GM12878 (cell line): ENCODE results near the gene CRYGS. TPM values are rescaled to one million over a fixed set of nuclear protein-coding genes. Genes with fewer than 3 reads are reported as not detected.

Experiments used
- ATAC-seq: fragments of 200-7000 bp; cut with Tn5 transposase; 3 replicates; pipeline ENCODE4 v1.9.1; 2020; ENCODE audit warnings: mild to moderate bottlenecking, moderate library complexity
- BruUV-seq: library from RNA; stranded (reverse); fragments of 400-500 nt; replicated peaks from 2 replicates; lab custom pipeline; 2021; lab: Mats Ljungman, UMichigan
- CTCF ChIA-PET: fragments of 300-600 bp; sonication (Branson Sonifier 250); formaldehyde crosslinking; extraction: SDS; loops from one replicate; lab custom pipeline; 2021; ENCODE audit warnings: inconsistent platforms; lab: Yijun Ruan, JAX
- POLR2A ChIA-PET: fragments of 350-600 bp; formaldehyde crosslinking; extraction: SDS; loops from one replicate; lab custom pipeline; 2021; ENCODE audit warnings: inconsistent platforms; lab: Charles Lee
- RAD21 ChIA-PET: fragments of 300-600 bp; sonication (Branson Sonifier 250); formaldehyde crosslinking; loops from one replicate; lab custom pipeline; 2023; ENCODE audit warnings: antibody characterized with exemption; ENCODE audit not compliant: unreplicated experiment; lab: Charles Lee
- SMC1A ChIA-PET: fragments of 300-600 bp; sonication (Branson Sonifier 250); formaldehyde crosslinking; loops from one replicate; lab custom pipeline; 2023; ENCODE audit not compliant: unreplicated experiment, uncharacterized antibody; lab: Charles Lee
- DNase-seq: peaks from one replicate; pipeline ENCODE4 v3.0.0-alpha.2; 2011; ENCODE audit warnings: low read depth, low spot score
- FAIRE-seq: peaks from 3 replicates; lab custom pipeline; 2011; peaks lifted over from hg19 to GRCh38; lab: Jason Lieb, UNC
- H2AFZ ChIP-seq: 2 replicates; pipeline ENCODE4 v1.6.0; 2011; ENCODE audit warnings: low read depth, low read length, control low read depth; ENCODE audit not compliant: control insufficient read depth
- H3K27ac ChIP-seq: 2 replicates; pipeline ENCODE4 v1.5.1; 2011; ENCODE audit warnings: control low read depth; ENCODE audit not compliant: control insufficient read depth, insufficient read depth
- H3K27me3 ChIP-seq, 2 experiments: replicated peaks in 1 of 2; 2 replicates each; pipeline versions ENCODE4 v1.6.0 to v1.6.1; 2011; ENCODE audit warnings: low read length in 1 of 2; ENCODE audit not compliant: control insufficient read depth in 2 of 2, insufficient read depth in 2 of 2
- H3K36me3 ChIP-seq, 2 experiments: 2 replicates each; pipeline ENCODE4 v1.5.1; 2011; ENCODE audit warnings: low read length in 1 of 2; ENCODE audit not compliant: control insufficient read depth in 2 of 2, insufficient read depth in 2 of 2
- H3K4me1 ChIP-seq: 2 replicates; pipeline ENCODE4 v1.6.1; 2011; ENCODE audit warnings: mild to moderate bottlenecking, low read length, moderate library complexity, mixed read lengths; ENCODE audit not compliant: control insufficient read depth, insufficient read depth
- H3K4me2 ChIP-seq: 2 replicates; pipeline ENCODE4 v1.6.0; 2011; ENCODE audit warnings: control low read depth; ENCODE audit not compliant: control insufficient read depth, insufficient read depth
- H3K4me3 ChIP-seq: fragments of 200-600 bp; sonication (generic); 2 replicates; pipeline ENCODE4 v1.5.1; 2016
- H3K79me2 ChIP-seq: 2 replicates; pipeline ENCODE4 v1.6.0; 2011; ENCODE audit warnings: low read length; ENCODE audit not compliant: control insufficient read depth, insufficient read depth
- H3K9ac ChIP-seq: 2 replicates; pipeline ENCODE4 v1.8.0; 2011; ENCODE audit warnings: low read length, control low read depth, mixed read lengths; ENCODE audit not compliant: control insufficient read depth, insufficient read depth
- H3K9me3 ChIP-seq: replicated peaks from 3 replicates; pipeline ENCODE4 v1.5.1; 2011; ENCODE audit warnings: mild to moderate bottlenecking, low read length; ENCODE audit not compliant: control insufficient read depth, insufficient read depth
- H4K20me1 ChIP-seq: 2 replicates; pipeline ENCODE4 v1.6.0; 2011; ENCODE audit not compliant: control insufficient read depth, insufficient read depth
- CHD2 ChIP-seq: IDR thresholded peaks from 2 replicates; pipeline ENCODE4 v1.6.1; 2011; ENCODE audit warnings: low read depth, low read length, improper control_type of control experiment, borderline replicate concordance
- EGR1 ChIP-seq, 2 experiments: IDR thresholded peaks; 1 replicate in 1 of 2; 2 replicates in 1 of 2; pipeline ENCODE4 v1.6.1; 2011 to 2012; ENCODE audit warnings: low read depth in 2 of 2, low read length in 2 of 2, borderline replicate concordance in 1 of 2, mild to moderate bottlenecking in 1 of 2, moderate library complexity in 1 of 2
- ESRRA ChIP-seq: IDR thresholded peaks from 2 replicates; pipeline ENCODE4 v1.6.1; 2012; ENCODE audit warnings: mild to moderate bottlenecking, low read length, improper control_type of control experiment
- FOXK2 ChIP-seq: fragments of 450-650 bp; IDR thresholded peaks from 2 replicates; pipeline ENCODE4 v1.6.1; 2017; ENCODE audit warnings: mild to moderate bottlenecking, moderate library complexity
- IKZF1 ChIP-seq: fragments of 450-650 bp; conservative IDR thresholded peaks from 2 replicates; pipeline ENCODE4 v1.6.1; 2017; ENCODE audit warnings: antibody characterized with exemption, mild to moderate bottlenecking
- MEF2A ChIP-seq: IDR thresholded peaks from 2 replicates; pipeline ENCODE4 v1.6.1; 2011; ENCODE audit warnings: low read depth, mild to moderate bottlenecking, low read length, moderate library complexity; ENCODE audit not compliant: insufficient read depth
- MXI1 ChIP-seq: fragments of 150-350 bp; IDR thresholded peaks from 2 replicates; pipeline ENCODE4 v1.6.1; 2011; ENCODE audit warnings: low read depth, mild to moderate bottlenecking, inconsistent platforms, low read length, improper control_type of control experiment
- NFYB ChIP-seq: IDR thresholded peaks from 2 replicates; pipeline ENCODE4 v1.6.1; 2011; ENCODE audit warnings: low read depth, mild to moderate bottlenecking, low read length, improper control_type of control experiment, moderate library complexity; ENCODE audit not compliant: insufficient read depth
- NRF1 ChIP-seq: conservative IDR thresholded peaks from 2 replicates; pipeline ENCODE4 v1.6.1; 2011; ENCODE audit warnings: mild to moderate bottlenecking, low read depth, low read length, improper control_type of control experiment
- PAX8 ChIP-seq: fragments of 450-650 bp; IDR thresholded peaks from 2 replicates; pipeline ENCODE4 v1.6.1; 2017; ENCODE audit warnings: mild to moderate bottlenecking, moderate library complexity
- SMC3 ChIP-seq: IDR thresholded peaks from 2 replicates; pipeline ENCODE4 v1.6.1; 2011; ENCODE audit warnings: low read length, improper control_type of control experiment, borderline replicate concordance
- SREBF1 ChIP-seq: IDR thresholded peaks from 2 replicates; pipeline ENCODE4 v1.6.1; 2012; ENCODE audit warnings: mild to moderate bottlenecking, low read length
- SUPT20H ChIP-seq: IDR thresholded peaks from 2 replicates; pipeline ENCODE4 v1.6.1; 2011; ENCODE audit warnings: low read depth, mild to moderate bottlenecking, low read length, moderate library complexity, borderline replicate concordance; ENCODE audit not compliant: control insufficient read depth
- ZBTB33 ChIP-seq: fragments of 450-650 bp; IDR thresholded peaks from 2 replicates; pipeline ENCODE4 v1.6.1; 2017; ENCODE audit warnings: mild to moderate bottlenecking
- ZZZ3 ChIP-seq: IDR thresholded peaks from 2 replicates; pipeline ENCODE4 v1.6.1; 2011; ENCODE audit warnings: low read depth; ENCODE audit not compliant: control insufficient read depth, insufficient read length
- WGBS: methylation state at CpG from one replicate; pipeline ENCODE4 v1.1.6; 2016; ENCODE audit warnings: low lambda C conversion rate; ENCODE audit not compliant: insufficient replicate concordance, insufficient coverage; ENCODE audit errors: missing lambda C conversion rate; 5-methylcytosine and 5-hydroxymethylcytosine counted together
- in situ Hi-C: fragments of 300-500 bp; cut with MboI; formaldehyde crosslinking; loops from 9 replicates; pipeline ENCODE4 v1.14.3; 2018; ENCODE audit warnings: mixed read lengths
- intact Hi-C: fragments of 100-400 bp; cut with micrococcal nuclease; formaldehyde crosslinking; loops from one replicate; pipeline ENCODE4 v1.14.2; 2022; ENCODE audit not compliant: unreplicated experiment
- polyA plus RNA-seq, 11 experiments: library from polyadenylated mRNA; depleted of rRNA in 4 of 11; unstranded in 6 of 11; stranded (reverse) in 5 of 11; fragments of >200 nt; fragmentation: Nextera tagmentation in 4 of 11; fragmentation: Illumina TruSeq in 1 of 11; extraction: Ambion mirVana in 4 of 11; extraction: Trizol in 1 of 11; gene quantifications; 1 replicate in 1 of 11; 2 replicates in 10 of 11; pipeline versions ENCODE4 v1.2.1 to v1.2.3, GENCODE V29; 2011 to 2016; ENCODE audit warnings: inconsistent platforms in 2 of 11, missing spikeins in 2 of 11, low read depth in 1 of 11
- total RNA-seq, 4 experiments: library from RNA; depleted of rRNA in 3 of 4; stranded (reverse); fragments of >200 nt in 3 of 4; fragmentation: Illumina TruSeq in 1 of 4; extraction: Trizol in 1 of 4; gene quantifications; 2 replicates each; pipeline versions ENCODE4 v1.2.1 to v1.2.3, GENCODE V29; 2013 to 2021
- TF ChIP-seq, protein P1 (sequence below): IDR thresholded peaks from 2 replicates; pipeline ENCODE4 v1.6.1; 2011; ENCODE audit warnings: mild to moderate bottlenecking, low read depth, low read length, moderate library complexity; ENCODE audit not compliant: insufficient replicate concordance

The CRYGS gene
- total and polyA plus RNA-seq, 10 of the 15 experiments (the other 5 are each of a cell fraction or from before 2014, with no cell fraction given), result 1.1 to 6.0 (median 2.5) TPM

DNA sequence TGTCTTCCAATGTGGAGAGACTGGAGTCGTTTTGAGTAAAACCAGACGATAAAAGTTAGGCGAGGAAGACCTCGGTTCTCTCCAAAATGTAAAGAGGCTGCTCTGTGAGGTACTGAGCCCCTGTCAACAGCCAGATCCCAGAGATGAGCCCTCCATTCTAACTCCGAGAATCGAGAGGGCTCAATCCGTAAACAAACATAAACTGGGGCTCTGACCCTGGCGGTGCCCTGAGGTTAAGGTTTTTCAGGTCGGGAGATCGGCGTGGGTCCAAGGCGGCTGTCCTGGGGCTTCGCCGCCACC lies 22.5 kb upstream of the CRYGS start:
- peaks cover 45% of the 10 kb centered on the region for H3K79me2 ChIP-seq

DNA sequence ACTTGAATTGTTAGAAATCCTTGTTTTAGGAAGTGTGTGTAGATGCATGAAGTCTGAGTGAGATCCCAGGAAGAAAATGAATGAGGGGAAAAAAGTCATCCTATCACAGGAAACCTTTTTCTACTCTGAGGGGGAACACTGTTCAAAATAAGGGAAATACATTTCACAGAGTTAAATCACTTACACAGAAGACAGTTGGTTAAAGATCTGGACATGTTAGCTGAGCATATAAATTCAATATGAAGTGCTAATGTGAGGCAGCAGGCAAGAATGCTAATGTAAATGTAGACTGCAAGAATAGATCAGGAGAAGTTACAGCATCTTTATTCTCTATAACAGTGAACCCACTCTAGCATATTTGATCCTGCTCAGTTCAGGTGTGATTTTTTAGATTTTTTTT lies 20.4 kb upstream of the CRYGS start:
- SMC1A ChIA-PET, result interaction anchor here (1.1 to 5.1 kb wide), 4 partner anchors 25 to 320 kb away, joined by 3 to 36 read pairs (median 5); no protein-coding TSS in a partner anchor
- in situ Hi-C loops (no loop called here), intact Hi-C loops (no loop called here)
- Histone ChIP-seq H3K79me2 (peaks cover 27% of the 10 kb centered on the region), H3K4me1 (peaks cover 6% of the 10 kb centered on the region), H3K4me2 (0 out of 2 replicates have a peak overlapping the region, but pooled peaks have one; percentile 7), H3K27me3 (no peaks in the 10 kb centered on the region), H3K4me3 (no peak overlapping the region), H3K27ac (no peak overlapping the region), H3K9me3 (no peaks in the 10 kb centered on the region), H4K20me1 (no peaks in the 10 kb centered on the region), H3K36me3 (no peaks in the 10 kb centered on the region; a peak in 2 of 4 replicates), H3K9ac (no peak overlapping the region), H2AFZ (no peak overlapping the region)
- POLR2A ChIA-PET, result interaction anchor here (4.0 kb wide), 1 partner anchor 30 kb away, joined by 17 read pairs; no protein-coding TSS in a partner anchor
- DNase-seq (no peak), FAIRE-seq (no peak), ATAC-seq (no peak)
- RAD21 ChIA-PET, result interaction anchor here (0.5 to 1.8 kb wide), 2 partner anchors 140 to 581 kb away, joined by 4 read pairs; no protein-coding TSS in a partner anchor
- CTCF ChIA-PET, result interaction anchor here (1.3 to 3.2 kb wide), 7 partner anchors 9 to 621 kb away, joined by 3 to 16 read pairs (median 4); no protein-coding TSS in a partner anchor
- no TSS peak for BruUV-seq
- TF ChIP-seq NRF1 (no peak), MXI1 (no peak), SUPT20H (no peak), ESRRA (no peak), MEF2A (no peak), ZBTB33 (no peak), EGR1 (IDR thresholded peaks at IDR 0.05; ENCODE audit: borderline replicate concordance in 1 of 2, low read depth in 2 of 2, low read length in 2 of 2) (no peak), CHD2 (no peak), NFYB (no peak), IKZF1 (no peak), PAX8 (no peak)
- TF ChIP-seq, protein P1, sequence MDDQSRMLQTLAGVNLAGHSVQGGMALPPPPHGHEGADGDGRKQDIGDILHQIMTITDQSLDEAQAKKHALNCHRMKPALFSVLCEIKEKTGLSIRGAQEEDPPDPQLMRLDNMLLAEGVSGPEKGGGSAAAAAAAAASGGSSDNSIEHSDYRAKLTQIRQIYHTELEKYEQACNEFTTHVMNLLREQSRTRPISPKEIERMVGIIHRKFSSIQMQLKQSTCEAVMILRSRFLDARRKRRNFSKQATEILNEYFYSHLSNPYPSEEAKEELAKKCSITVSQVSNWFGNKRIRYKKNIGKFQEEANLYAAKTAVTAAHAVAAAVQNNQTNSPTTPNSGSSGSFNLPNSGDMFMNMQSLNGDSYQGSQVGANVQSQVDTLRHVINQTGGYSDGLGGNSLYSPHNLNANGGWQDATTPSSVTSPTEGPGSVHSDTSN, result no peak

More for the DNA sequence above, 22.5 kb upstream of the CRYGS start:
- H3K4me1 ChIP-seq, result peaks cover 6% of the 10 kb centered on the region
- under 1% methylated on average over 14 of the region's 14 CpGs for WGBS
- peak overlapping the region; percentile 97 for H2AFZ ChIP-seq
- TF ChIP-seq FOXK2 (no peak), SMC3 (no peak), SREBF1 (no peak), ZZZ3 (no peak)
- ATAC-seq (peak; percentile 2; the same call in 2 of the 3 replicates), FAIRE-seq (no peak), DNase-seq (no peak)
- H3K9ac ChIP-seq, result peak overlapping the region; percentile 91
- no peaks in the 10 kb centered on the region for H3K27me3 ChIP-seq
- H3K9me3 ChIP-seq, result no peaks in the 10 kb centered on the region
- BruUV-seq, result no TSS peak
- no peaks in the 10 kb centered on the region for H4K20me1 ChIP-seq
- in situ Hi-C loops (no loop called here), intact Hi-C loops (loop anchor here (5.0 kb wide), 1 partner anchor 456 kb away; no protein-coding TSS in a partner anchor)
- RAD21 ChIA-PET, result interaction anchor here (1.9 to 4.2 kb wide), 2 partner anchors 27 to 30 kb away, joined by 7 to 28 read pairs; no protein-coding TSS in a partner anchor
- H3K4me3 ChIP-seq, result peak overlapping the region; percentile 77
- H3K36me3 ChIP-seq, result no peaks in the 10 kb centered on the region; a peak in 2 of 4 replicates
- POLR2A ChIA-PET, result interaction anchor here (1.0 to 4.0 kb wide), 5 partner anchors 9 to 630 kb away, joined by 3 to 17 read pairs (median 4); partner anchors contain the start of genes EIF4A2 and TRA2B
- CTCF ChIA-PET, result interaction anchor here (0.7 to 2.7 kb wide), 6 partner anchors 9 to 624 kb away, joined by 3 to 11 read pairs (median 4); no protein-coding TSS in a partner anchor
- H3K27ac ChIP-seq, result peak overlapping the region; percentile 84
- SMC1A ChIA-PET, result interaction anchor here (1.0 to 5.1 kb wide), 4 partner anchors 27 to 624 kb away, joined by 3 to 36 read pairs (median 4); no protein-coding TSS in a partner anchor
- H3K4me2 ChIP-seq, result peak overlapping the region; percentile 95
